Cardiac muscle cell (in vitro differentiated cells and primary cell): ENCODE measurements around the gene SLC25A21. TPM values are rescaled to one million over a fixed set of nuclear protein-coding genes. Genes with fewer than 3 reads are reported as not detected.

ENCODE experiments used
- DNase-seq, 2 donors: peaks; one replicate each; pipeline versions ENCODE4 v3.0.0 to v3.0.0-alpha.2; 2010 to 2017; ENCODE audit warnings: low read depth in 1 of 2, low spot score in 1 of 2
- H3K27ac ChIP-seq: fragments of 200-600 bp; sonication (generic); 2 replicates; pipeline ENCODE4 v1.5.1; 2016
- H3K27me3 ChIP-seq: fragments of 200-600 bp; sonication (generic); 2 replicates; pipeline ENCODE4 v1.6.0; 2016; ENCODE audit warnings: control low read depth
- H3K36me3 ChIP-seq: fragments of 200-600 bp; sonication (generic); 2 replicates; pipeline ENCODE4 v1.5.1; 2016; ENCODE audit warnings: control low read depth
- H3K4me1 ChIP-seq: fragments of 200-600 bp; sonication (generic); 2 replicates; pipeline ENCODE4 v1.8.1; 2017; ENCODE audit warnings: low read depth, mild to moderate bottlenecking, mixed run types
- H3K4me3 ChIP-seq: fragments of 200-600 bp; sonication (generic); 2 replicates; pipeline ENCODE4 v1.5.1; 2016; ENCODE audit warnings: mild to moderate bottlenecking
- H3K9me3 ChIP-seq: fragments of 200-600 bp; sonication (generic); 2 replicates; pipeline ENCODE4 v1.5.1; 2017; ENCODE audit warnings: low read depth, mild to moderate bottlenecking, control low read depth
- polyA plus RNA-seq: library from polyadenylated mRNA; unstranded; fragments of >200 nt; fragmentation: Nextera tagmentation; extraction: Ambion mirVana; gene quantifications from 2 replicates; pipeline ENCODE4 v1.2.1, GENCODE V29; 2016
- total RNA-seq: library from RNA; depleted of rRNA; stranded (reverse); fragments of >200 nt; gene quantifications from 2 replicates; pipeline ENCODE4 v1.2.3, GENCODE V29; 2016
- TF ChIP-seq, protein P1 (sequence below): IDR thresholded peaks from 2 replicates; pipeline ENCODE4 v1.5.1; 2012; ENCODE audit warnings: low read depth, mild to moderate bottlenecking, low read length

SLC25A21 gene
- total and polyA plus RNA-seq, 2 experiments from 2014 or later = 0.63 to 8.4 TPM

DNA sequence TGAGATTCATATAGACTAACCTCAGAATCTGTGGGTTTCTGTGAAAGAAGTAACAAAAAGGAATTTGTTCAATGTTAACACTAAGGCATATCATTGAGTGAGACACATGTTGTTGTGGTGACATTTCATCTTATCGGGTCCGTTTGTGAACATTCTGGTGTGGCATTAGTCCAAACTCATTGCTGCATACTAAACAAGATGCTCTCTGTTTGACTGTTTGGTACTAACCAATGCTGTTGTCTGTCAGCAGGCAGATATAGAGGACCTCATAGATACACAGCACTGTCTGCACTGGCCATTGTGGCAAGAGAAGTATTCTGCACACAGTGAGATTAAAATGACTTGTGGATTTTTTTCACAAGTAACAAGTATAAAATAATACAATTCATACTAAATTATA, 41.2 kb downstream of the SLC25A21 start:
- Histone ChIP-seq H3K27me3 (no peaks in the 10 kb centered on the region), H3K4me3 (no peak overlapping the region), H3K9me3 (no peaks in the 10 kb centered on the region), H3K4me1 (no peaks in the 10 kb centered on the region), H3K36me3 (no peaks in the 10 kb centered on the region), H3K27ac (no peak overlapping the region)
- TF ChIP-seq, protein P1, sequence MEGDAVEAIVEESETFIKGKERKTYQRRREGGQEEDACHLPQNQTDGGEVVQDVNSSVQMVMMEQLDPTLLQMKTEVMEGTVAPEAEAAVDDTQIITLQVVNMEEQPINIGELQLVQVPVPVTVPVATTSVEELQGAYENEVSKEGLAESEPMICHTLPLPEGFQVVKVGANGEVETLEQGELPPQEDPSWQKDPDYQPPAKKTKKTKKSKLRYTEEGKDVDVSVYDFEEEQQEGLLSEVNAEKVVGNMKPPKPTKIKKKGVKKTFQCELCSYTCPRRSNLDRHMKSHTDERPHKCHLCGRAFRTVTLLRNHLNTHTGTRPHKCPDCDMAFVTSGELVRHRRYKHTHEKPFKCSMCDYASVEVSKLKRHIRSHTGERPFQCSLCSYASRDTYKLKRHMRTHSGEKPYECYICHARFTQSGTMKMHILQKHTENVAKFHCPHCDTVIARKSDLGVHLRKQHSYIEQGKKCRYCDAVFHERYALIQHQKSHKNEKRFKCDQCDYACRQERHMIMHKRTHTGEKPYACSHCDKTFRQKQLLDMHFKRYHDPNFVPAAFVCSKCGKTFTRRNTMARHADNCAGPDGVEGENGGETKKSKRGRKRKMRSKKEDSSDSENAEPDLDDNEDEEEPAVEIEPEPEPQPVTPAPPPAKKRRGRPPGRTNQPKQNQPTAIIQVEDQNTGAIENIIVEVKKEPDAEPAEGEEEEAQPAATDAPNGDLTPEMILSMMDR = no peak
- no peak for DNase-seq

DNA sequence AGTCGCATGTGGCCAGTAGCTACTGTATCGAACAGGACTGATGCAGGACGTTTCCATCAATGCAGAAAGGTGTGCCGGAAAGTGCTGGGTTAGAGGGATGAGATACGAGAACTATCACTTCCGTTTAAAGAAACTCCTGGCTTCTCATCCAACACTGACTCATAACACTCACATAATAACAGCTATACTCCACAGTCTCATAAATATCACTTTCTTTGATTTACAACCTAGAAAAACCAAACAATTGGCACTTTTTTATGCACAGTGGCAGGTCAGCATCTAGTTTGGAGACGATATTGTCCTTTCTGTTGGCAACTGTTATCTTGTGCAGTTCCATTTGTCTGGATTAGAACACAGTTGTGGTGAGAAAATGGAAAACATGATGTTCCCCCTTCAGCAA, 43.4 kb downstream of the SLC25A21 start:
- no peaks in the 10 kb centered on the region for H3K36me3 ChIP-seq
- H3K27me3 ChIP-seq = no peaks in the 10 kb centered on the region
- no peak overlapping the region for H3K27ac ChIP-seq
- H3K4me1 ChIP-seq = no peaks in the 10 kb centered on the region
- TF ChIP-seq, protein P1 = no peak
- DNase-seq = no peak
- H3K9me3 ChIP-seq = no peaks in the 10 kb centered on the region
- H3K4me3 ChIP-seq = no peak overlapping the region

DNA sequence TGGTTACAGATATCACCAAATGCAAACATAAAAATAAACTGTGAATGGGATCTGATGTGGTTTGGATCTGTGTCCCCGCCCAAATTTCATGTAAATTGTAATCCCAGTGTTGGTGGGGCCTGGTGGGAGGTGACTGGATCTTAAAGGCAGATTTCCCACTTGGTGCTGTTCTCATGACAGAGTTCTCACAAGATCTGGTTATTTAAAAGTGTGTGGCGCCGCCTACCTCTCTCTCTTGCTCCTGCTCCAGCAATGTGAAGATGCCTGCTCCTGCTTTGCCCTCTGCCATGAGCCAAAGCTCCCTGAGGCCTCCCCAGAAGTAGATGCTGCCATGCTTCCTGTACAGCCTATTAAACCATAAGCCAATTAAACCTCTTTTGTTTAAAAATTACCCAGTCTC, 47.8 kb downstream of the SLC25A21 start:
- H3K27me3 ChIP-seq = no peaks in the 10 kb centered on the region
- no peak for DNase-seq

DNA sequence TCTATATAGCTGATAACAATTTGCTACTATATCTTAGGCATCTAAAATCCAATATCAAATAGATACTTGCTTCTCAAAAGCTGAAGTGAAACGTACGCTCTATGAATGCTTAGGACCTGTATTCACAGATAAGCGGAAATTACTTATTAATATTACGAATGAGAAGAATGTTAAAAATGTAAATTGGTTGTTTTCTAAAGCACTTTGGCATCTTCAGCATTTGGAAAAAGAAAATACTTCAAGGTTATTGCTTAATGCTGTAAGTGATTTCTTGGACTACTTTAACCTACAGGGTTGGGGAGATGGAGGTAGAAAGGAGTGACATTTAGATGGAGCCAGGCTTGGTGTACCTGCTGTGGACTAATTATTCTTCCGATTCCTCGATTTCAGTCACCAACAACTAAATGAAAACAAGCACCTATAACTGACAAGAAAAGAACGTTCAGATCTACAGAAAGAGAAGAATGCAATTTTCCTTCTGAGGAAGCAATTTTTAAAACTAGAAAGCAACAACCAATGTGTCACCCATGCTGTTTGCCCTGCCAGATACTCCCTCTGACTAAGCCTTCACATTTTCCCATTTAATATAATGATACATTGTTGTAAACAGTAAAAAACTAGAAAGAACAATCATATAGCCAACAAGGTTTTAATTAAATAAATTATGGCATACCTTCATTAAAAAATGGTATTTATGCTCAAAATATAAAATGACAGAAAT, 49.3 kb downstream of the SLC25A21 start:
- Histone ChIP-seq H3K36me3 (no peaks in the 10 kb centered on the region), H3K27ac (no peak overlapping the region), H3K4me1 (no peaks in the 10 kb centered on the region), H3K9me3 (no peaks in the 10 kb centered on the region), H3K4me3 (no peak overlapping the region), H3K27me3 (no peaks in the 10 kb centered on the region)
- TF ChIP-seq, protein P1 = no peak
- DNase-seq = no peak

More for the DNA sequence above, 47.8 kb downstream of the SLC25A21 start:
- Histone ChIP-seq H3K9me3 (no peaks in the 10 kb centered on the region), H3K27ac (no peak overlapping the region), H3K4me3 (no peak overlapping the region), H3K36me3 (no peaks in the 10 kb centered on the region), H3K4me1 (no peaks in the 10 kb centered on the region)
- TF ChIP-seq, protein P1 = no peak

DNA sequence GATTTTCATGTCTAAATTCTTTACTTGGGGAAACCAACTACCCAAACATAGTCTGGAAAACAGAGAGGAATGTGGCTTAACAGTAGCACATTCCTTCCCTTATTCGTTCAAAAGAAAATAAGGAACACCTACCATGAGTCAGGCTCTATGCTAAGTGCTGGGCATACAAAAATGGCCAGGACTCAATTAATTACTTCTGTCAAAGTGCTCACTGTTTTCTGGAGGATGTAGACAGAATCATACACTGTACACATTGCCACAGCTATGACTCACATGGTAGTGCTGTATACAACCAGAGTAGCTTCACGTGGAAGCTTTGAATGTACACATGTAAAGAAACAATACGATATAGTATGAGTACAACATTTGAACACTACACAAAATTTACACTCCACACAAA, 50.1 kb downstream of the SLC25A21 start:
- TF ChIP-seq, protein P1 = no peak
- no peak for DNase-seq
- Histone ChIP-seq H3K27ac (no peak overlapping the region), H3K4me3 (no peak overlapping the region), H3K4me1 (no peaks in the 10 kb centered on the region), H3K9me3 (no peaks in the 10 kb centered on the region), H3K27me3 (no peaks in the 10 kb centered on the region), H3K36me3 (no peaks in the 10 kb centered on the region)
